Prostate gland (tissue), 2 donors: Measurements from ENCODE around the gene PTPRK. TPM values are rescaled to one million over a fixed set of nuclear protein-coding genes. Genes with fewer than 3 reads are reported as not detected.

Experiments used
- DNase-seq: peaks from one replicate; pipeline ENCODE4 v3.0.0-alpha.2; 2019; ENCODE audit warnings: low spot score
- H3K27ac ChIP-seq, 2 donors: fragments of 200-600 bp; sonication (generic); 2 replicates each; pipeline ENCODE4 v1.5.1; 2017 to 2019
- H3K27me3 ChIP-seq: fragments of 200-600 bp; sonication (generic); replicated peaks from 2 replicates; pipeline ENCODE4 v1.5.1; 2019; ENCODE audit not compliant: insufficient read depth
- H3K36me3 ChIP-seq, 2 donors: fragments of 200-600 bp; sonication (generic); 1 replicate in 1 of 2; 2 replicates in 1 of 2; pipeline versions ENCODE4 v1.5.1 to v1.8.1; 2017 to 2019
- H3K4me1 ChIP-seq: fragments of 200-600 bp; sonication (generic); replicated peaks from 2 replicates; pipeline ENCODE4 v1.5.1; 2019
- H3K4me3 ChIP-seq, 2 donors: fragments of 200-600 bp; sonication (generic); 2 replicates each; pipeline ENCODE4 v1.5.1; 2017 to 2019
- H3K9me3 ChIP-seq: fragments of 200-600 bp; sonication (generic); 2 replicates; pipeline ENCODE4 v1.5.1; 2017
- POLR2A ChIP-seq: fragments of 450-650 bp; IDR thresholded peaks from one replicate; pipeline ENCODE4 v1.6.1; 2016; ENCODE audit warnings: antibody characterized with exemption, mild to moderate bottlenecking
- POLR2AphosphoS5 ChIP-seq: sonication (generic); formaldehyde crosslinking; IDR thresholded peaks from one replicate; pipeline ENCODE4 v1.6.1; 2017; ENCODE audit warnings: antibody characterized with exemption
- WGBS: methylation state at CpG from one replicate; pipeline ENCODE4 v1.1.5; 2018; 5-methylcytosine and 5-hydroxymethylcytosine counted together
- intact Hi-C: fragments of 100-400 bp; cut with DNase I; formaldehyde crosslinking; loops from one replicate; pipeline ENCODE4 v1.14.2; 2022
- total RNA-seq, 2 donors: library from RNA; depleted of rRNA; stranded (reverse); fragments of >200 nt; gene quantifications; one replicate each; pipeline ENCODE4 v1.1.0, GENCODE V29; 2016
- TF ChIP-seq, protein P1 (sequence below), 4 experiments: fragments of 200-600 bp in 2 of 4; fragments of 450-650 bp in 2 of 4; sonication (generic) in 2 of 4; IDR thresholded peaks; 1 replicate in 3 of 4; 2 replicates in 1 of 4; pipeline ENCODE4 v1.5.1; 2016 to 2019; ENCODE audit warnings: antibody characterized with exemption in 4 of 4, mild to moderate bottlenecking in 2 of 4, moderate library complexity in 2 of 4

Gene PTPRK
- total RNA-seq, 2 donors from 2014 or later: 32.0 to 64.6 TPM

DNA sequence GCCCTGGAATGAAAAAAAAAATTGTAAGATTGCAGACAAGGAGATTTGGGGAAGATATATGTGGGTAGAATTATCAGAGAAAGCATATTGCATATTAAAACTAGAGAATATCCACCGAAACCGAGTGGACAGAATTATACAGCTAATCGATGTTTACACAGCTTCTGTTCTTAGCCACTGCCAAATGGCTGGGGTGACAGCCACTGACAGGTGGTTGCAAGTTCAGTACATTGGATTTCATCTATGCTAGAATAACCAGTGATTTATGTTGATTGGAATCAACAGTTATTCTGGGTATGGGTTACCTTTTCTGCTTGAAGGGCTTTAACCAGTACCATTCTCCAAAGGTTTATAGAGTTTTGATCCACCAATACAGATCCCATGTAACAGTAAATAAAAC, 571.1 kb downstream of the PTPRK start:
- WGBS: 79% methylated on average over 3 of the region's 3 CpGs

DNA sequence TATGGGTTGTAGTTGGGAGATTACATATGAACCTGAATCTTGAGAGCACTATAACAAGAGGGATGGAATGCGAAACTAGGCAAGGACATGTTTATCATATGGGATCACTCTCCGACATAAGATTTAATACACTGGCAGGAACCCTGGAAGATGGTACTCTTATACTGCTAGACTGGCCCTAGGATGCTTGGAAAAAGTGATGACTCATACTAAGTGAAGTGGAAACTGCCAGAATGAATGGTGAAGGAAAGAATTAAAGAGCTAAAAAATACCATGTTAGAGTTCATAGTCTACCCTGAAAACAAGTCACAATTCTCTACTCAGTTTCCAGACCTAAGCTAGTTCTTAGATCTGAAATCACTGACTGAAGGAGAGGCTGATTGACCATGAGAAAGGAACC, 574.0 kb downstream of the PTPRK start:
- Histone ChIP-seq H3K36me3 (no peaks in the 10 kb centered on the region), H3K4me1 (no peaks in the 10 kb centered on the region), H3K4me3 (no peak overlapping the region), H3K27me3 (no peaks in the 10 kb centered on the region), H3K9me3 (no peaks in the 10 kb centered on the region), H3K27ac (no peak overlapping the region)
- no peak for DNase-seq
- 91% methylated on average over 2 of the region's 2 CpGs for WGBS
- TF ChIP-seq, protein P1, sequence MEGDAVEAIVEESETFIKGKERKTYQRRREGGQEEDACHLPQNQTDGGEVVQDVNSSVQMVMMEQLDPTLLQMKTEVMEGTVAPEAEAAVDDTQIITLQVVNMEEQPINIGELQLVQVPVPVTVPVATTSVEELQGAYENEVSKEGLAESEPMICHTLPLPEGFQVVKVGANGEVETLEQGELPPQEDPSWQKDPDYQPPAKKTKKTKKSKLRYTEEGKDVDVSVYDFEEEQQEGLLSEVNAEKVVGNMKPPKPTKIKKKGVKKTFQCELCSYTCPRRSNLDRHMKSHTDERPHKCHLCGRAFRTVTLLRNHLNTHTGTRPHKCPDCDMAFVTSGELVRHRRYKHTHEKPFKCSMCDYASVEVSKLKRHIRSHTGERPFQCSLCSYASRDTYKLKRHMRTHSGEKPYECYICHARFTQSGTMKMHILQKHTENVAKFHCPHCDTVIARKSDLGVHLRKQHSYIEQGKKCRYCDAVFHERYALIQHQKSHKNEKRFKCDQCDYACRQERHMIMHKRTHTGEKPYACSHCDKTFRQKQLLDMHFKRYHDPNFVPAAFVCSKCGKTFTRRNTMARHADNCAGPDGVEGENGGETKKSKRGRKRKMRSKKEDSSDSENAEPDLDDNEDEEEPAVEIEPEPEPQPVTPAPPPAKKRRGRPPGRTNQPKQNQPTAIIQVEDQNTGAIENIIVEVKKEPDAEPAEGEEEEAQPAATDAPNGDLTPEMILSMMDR (IDR thresholded peaks at IDR 0.05): no peak
- no peak for TF ChIP-seq POLR2AphosphoS5
- intact Hi-C loops: no loop called here

More for the DNA sequence above, 571.1 kb downstream of the PTPRK start:
- H3K4me1 ChIP-seq: no peaks in the 10 kb centered on the region
- no peaks in the 10 kb centered on the region for H3K36me3 ChIP-seq
- TF ChIP-seq, protein P1 (IDR thresholded peaks at IDR 0.05): no peak
- TF ChIP-seq POLR2A (no peak), POLR2AphosphoS5 (no peak)
- H3K27me3 ChIP-seq: no peaks in the 10 kb centered on the region
- no peak for DNase-seq
- intact Hi-C loops: no loop called here
- H3K27ac ChIP-seq: no peak overlapping the region
- no peak overlapping the region for H3K4me3 ChIP-seq
- no peaks in the 10 kb centered on the region for H3K9me3 ChIP-seq

DNA sequence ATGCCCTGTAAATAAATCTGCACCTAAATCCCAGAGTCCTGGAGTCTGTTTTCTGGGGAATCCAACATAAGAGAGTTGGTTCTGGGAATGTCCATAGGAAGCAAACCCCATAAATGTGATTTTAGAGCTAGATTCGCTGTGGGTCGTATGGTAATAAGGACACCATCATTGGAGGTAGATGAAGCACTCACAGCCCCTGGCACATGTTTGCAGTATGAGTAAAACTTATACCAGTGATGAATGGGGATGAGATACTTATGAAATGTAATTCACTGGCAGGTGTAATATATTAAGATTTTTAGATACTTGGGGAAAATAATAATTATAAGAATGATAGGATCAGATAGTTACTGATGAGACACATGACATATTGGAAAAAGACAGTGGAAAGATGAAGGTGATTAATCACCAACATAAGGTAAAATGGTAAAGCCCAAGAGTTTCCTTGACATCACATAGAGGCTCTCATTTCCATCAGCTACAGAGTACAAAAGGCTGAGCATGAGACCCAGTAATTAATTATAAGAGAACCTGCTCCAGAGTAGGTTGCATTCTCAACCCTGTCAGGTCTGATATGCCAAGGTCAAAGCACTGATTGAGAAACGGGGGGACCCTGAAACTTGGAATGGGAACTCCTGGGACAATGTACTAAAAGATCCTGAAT, 574.8 kb downstream of the PTPRK start:
- TF ChIP-seq POLR2A (no peak), POLR2AphosphoS5 (no peak)
- TF ChIP-seq, protein P1 (IDR thresholded peaks at IDR 0.05): no peak
- Histone ChIP-seq H3K4me3 (no peak overlapping the region), H3K4me1 (no peaks in the 10 kb centered on the region), H3K27me3 (no peaks in the 10 kb centered on the region), H3K27ac (no peak overlapping the region), H3K9me3 (no peaks in the 10 kb centered on the region), H3K36me3 (no peaks in the 10 kb centered on the region)
- no peak for DNase-seq
- WGBS: 94% methylated on average over 3 of the region's 3 CpGs
- intact Hi-C loops: no loop called here

- no peaks in the 10 kb centered on the region for H3K36me3 ChIP-seq
- no peaks in the 10 kb centered on the region for H3K9me3 ChIP-seq
- WGBS: 79% methylated on average over 5 of the region's 5 CpGs
- intact Hi-C loops: no loop called here
- no peaks in the 10 kb centered on the region for H3K27me3 ChIP-seq
- H3K4me3 ChIP-seq: no peak overlapping the region
- no peak overlapping the region for H3K27ac ChIP-seq
- TF ChIP-seq POLR2AphosphoS5 (no peak), POLR2A (no peak)
- TF ChIP-seq, protein P1 (IDR thresholded peaks at IDR 0.05): no peak
- peaks cover 4% of the 10 kb centered on the region for H3K4me1 ChIP-seq
- no peak for DNase-seq
These were observed 579.2 kb downstream of the PTPRK start for GRCh38 chr6:127941228-127941627.

DNA sequence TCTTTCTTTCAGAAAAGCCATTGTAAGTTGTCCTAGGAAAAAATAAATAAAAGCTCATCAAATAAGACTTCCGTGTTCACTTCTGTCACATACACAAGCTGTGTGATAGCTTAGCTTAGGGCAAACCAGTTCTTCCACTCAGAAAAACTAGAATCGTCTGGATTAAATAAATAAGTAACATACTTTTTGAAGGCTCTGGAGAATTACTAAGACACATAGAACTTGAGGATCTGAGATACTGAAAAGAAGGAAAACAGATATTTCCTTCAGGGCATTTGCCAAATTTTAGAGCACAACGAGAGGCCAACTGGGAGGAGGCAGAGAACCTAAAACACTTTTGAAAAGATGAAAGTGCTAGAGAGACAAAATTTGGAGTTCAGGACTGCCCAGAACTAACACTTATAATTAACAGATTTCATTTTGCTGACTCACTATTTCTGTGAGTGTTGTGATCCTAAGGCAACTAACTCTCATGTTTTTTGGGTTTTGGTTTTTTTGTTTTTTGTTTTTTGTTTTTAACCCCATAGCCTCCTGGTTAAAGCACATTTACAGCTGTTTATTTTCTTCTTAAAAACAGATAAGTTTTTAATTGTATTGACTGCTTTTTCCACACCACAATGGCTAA, 580.8 kb downstream of the PTPRK start:
- no peak overlapping the region for H3K4me3 ChIP-seq
- peaks cover 4% of the 10 kb centered on the region for H3K4me1 ChIP-seq
- H3K27me3 ChIP-seq: no peaks in the 10 kb centered on the region
- no peaks in the 10 kb centered on the region for H3K36me3 ChIP-seq
- intact Hi-C loops: no loop called here
- TF ChIP-seq POLR2AphosphoS5 (peak; percentile 58), POLR2A (no peak)
- peak overlapping the region; percentile 48 to 68 for H3K27ac ChIP-seq
- 28% methylated on average over 3 of the region's 3 CpGs for WGBS
- no peaks in the 10 kb centered on the region for H3K9me3 ChIP-seq
- DNase-seq: peak; percentile 10
